Transverse colon (tissue), 4 donors: ENCODE results near the gene FXYD6. TPM values are rescaled to one million over a fixed set of nuclear protein-coding genes. Genes with fewer than 3 reads are reported as not detected.

Experiments used
- DNase-seq: peaks from one replicate; pipeline ENCODE4 v3.0.0-alpha.2; 2019
- H3K27ac ChIP-seq, 4 donors: fragments of 200-600 bp; sonication (generic); 2 replicates each; pipeline ENCODE4 v1.5.1; 2016 to 2018; ENCODE audit warnings: inconsistent platforms in 4 of 4
- H3K27me3 ChIP-seq: fragments of 200-600 bp; sonication (generic); 2 replicates; pipeline ENCODE4 v1.5.1; 2017; ENCODE audit warnings: inconsistent platforms
- H3K36me3 ChIP-seq, 4 donors: fragments of 200-600 bp; sonication (generic); 2 replicates each; pipeline ENCODE4 v1.5.1; 2017 to 2019; ENCODE audit warnings: inconsistent platforms in 4 of 4
- H3K4me1 ChIP-seq, 4 donors: fragments of 200-600 bp; sonication (generic); 2 replicates each; pipeline ENCODE4 v1.5.1; 2017 to 2020; ENCODE audit warnings: inconsistent platforms in 4 of 4
- H3K4me3 ChIP-seq, 4 donors: fragments of 200-600 bp; sonication (generic); 1 replicate in 1 of 4; 2 replicates in 3 of 4; pipeline versions ENCODE4 v1.5.1 to v1.6.1; 2017 to 2019; ENCODE audit warnings: inconsistent platforms in 4 of 4
- H3K9me3 ChIP-seq, 2 donors: fragments of 200-600 bp; sonication (generic); 2 replicates each; pipeline ENCODE4 v1.5.1; 2017 to 2019; ENCODE audit warnings: inconsistent platforms in 2 of 2
- CTCF ChIP-seq, 5 experiments: fragments of 200-600 bp in 3 of 5; fragments of 450-650 bp in 2 of 5; sonication (generic) in 3 of 5; IDR thresholded peaks; 1 replicate in 2 of 5; 2 replicates in 3 of 5; pipeline ENCODE4 v1.5.1; 2016 to 2017; ENCODE audit warnings: antibody characterized with exemption in 5 of 5, inconsistent platforms in 3 of 5, mild to moderate bottlenecking in 2 of 5, moderate library complexity in 1 of 5
- EP300 ChIP-seq: sonication (generic); formaldehyde crosslinking; IDR thresholded peaks from one replicate; pipeline ENCODE4 v1.6.1; 2017; ENCODE audit warnings: antibody characterized with exemption, low read depth
- POLR2A ChIP-seq: fragments of 450-650 bp; IDR thresholded peaks from one replicate; pipeline ENCODE4 v1.6.1; 2016; ENCODE audit warnings: antibody characterized with exemption, mild to moderate bottlenecking, moderate library complexity
- POLR2AphosphoS5 ChIP-seq, 3 donors: sonication (generic); formaldehyde crosslinking; IDR thresholded peaks; one replicate each; pipeline ENCODE4 v1.6.1; 2016; ENCODE audit warnings: antibody characterized with exemption in 3 of 3
- WGBS, 2 donors: methylation state at CpG; one replicate each; pipeline ENCODE4 v1.1.5; 2018; ENCODE audit warnings: low coverage in 1 of 2; 5-methylcytosine and 5-hydroxymethylcytosine counted together
- in situ Hi-C, 4 donors: fragments of 200-750 bp; cut with MboI; loops; one replicate each; pipeline versions ENCODE4 v1.15.0 to v1.15.1; 2017; ENCODE audit warnings: low sequenced_read_pairs in 3 of 4, low pct_ligation_motif_present in 1 of 4, low pct_unique_long_range_greater_than_20kb in 1 of 4
- intact Hi-C: fragments of 100-400 bp; cut with DNase I; formaldehyde crosslinking; loops from one replicate; pipeline ENCODE4 v1.15.1; 2023; ENCODE audit warnings: low total_unique reads
- total RNA-seq, 4 donors: library from RNA; depleted of rRNA; stranded (reverse); fragments of >200 nt; gene quantifications; one replicate each; pipeline ENCODE4 v1.1.0, GENCODE V29; 2016

Gene FXYD6
- total RNA-seq, 4 donors from 2014 or later, result 29.2 to 62.5 (median 46.0) TPM

GRCh38 chr11:117923773-117924172 is 47.3 kb upstream of the FXYD6 start:
- in situ Hi-C loops (no loop called here), intact Hi-C loops (no loop called here)
- 0 to 88% methylated on average over 1 to 7 of the region's 7 CpGs for WGBS, 2 donors
- H3K36me3 ChIP-seq, result no peaks in the 10 kb centered on the region
- H3K4me3 ChIP-seq, result no peak overlapping the region
- H3K27ac ChIP-seq, result no peak overlapping the region
- H3K9me3 ChIP-seq, result no peaks in the 10 kb centered on the region
- H3K27me3 ChIP-seq, result no peaks in the 10 kb centered on the region
- no peak for DNase-seq
- no peaks in the 10 kb centered on the region for H3K4me1 ChIP-seq
- no peak for TF ChIP-seq CTCF (IDR thresholded peaks at IDR 0.05)
- TF ChIP-seq POLR2A, result no peak
- no peak for TF ChIP-seq POLR2AphosphoS5 (IDR thresholded peaks at IDR 0.05)
- no peak for TF ChIP-seq EP300

GRCh38 chr11:117923275-117923674 is 46.8 kb upstream of the FXYD6 start:
- DNase-seq, result no peak
- H3K27ac ChIP-seq, result no peak overlapping the region
- TF ChIP-seq EP300 (no peak), POLR2AphosphoS5 (IDR thresholded peaks at IDR 0.05) (no peak)
- intact Hi-C loops, result no loop called here
- H3K9me3 ChIP-seq, result no peaks in the 10 kb centered on the region
- no peak overlapping the region for H3K4me3 ChIP-seq
- H3K36me3 ChIP-seq, result no peaks in the 10 kb centered on the region
- H3K27me3 ChIP-seq, result no peaks in the 10 kb centered on the region
- in situ Hi-C loops, result no loop called here
- H3K4me1 ChIP-seq, result no peaks in the 10 kb centered on the region
- WGBS, 2 donors, result 84% methylated on average over 4 of the region's 4 CpGs; no CpG with 5 or more reads in 1 of the 2 donors

GRCh38 chr11:117921893-117922292 is 45.4 kb upstream of the FXYD6 start:
- H3K27ac ChIP-seq, result no peak overlapping the region
- no peaks in the 10 kb centered on the region for H3K9me3 ChIP-seq
- no peaks in the 10 kb centered on the region for H3K36me3 ChIP-seq
- 96 to 100% methylated on average over 2 to 5 of the region's 5 CpGs for WGBS, 2 donors
- TF ChIP-seq POLR2A (no peak), POLR2AphosphoS5 (IDR thresholded peaks at IDR 0.05) (no peak), CTCF (IDR thresholded peaks at IDR 0.05) (no peak), EP300 (no peak)
- H3K4me1 ChIP-seq, result no peaks in the 10 kb centered on the region
- H3K4me3 ChIP-seq, result no peak overlapping the region
- no peaks in the 10 kb centered on the region for H3K27me3 ChIP-seq
- no peak for DNase-seq
- in situ Hi-C loops, result no loop called here
- intact Hi-C loops, result no loop called here

DNA sequence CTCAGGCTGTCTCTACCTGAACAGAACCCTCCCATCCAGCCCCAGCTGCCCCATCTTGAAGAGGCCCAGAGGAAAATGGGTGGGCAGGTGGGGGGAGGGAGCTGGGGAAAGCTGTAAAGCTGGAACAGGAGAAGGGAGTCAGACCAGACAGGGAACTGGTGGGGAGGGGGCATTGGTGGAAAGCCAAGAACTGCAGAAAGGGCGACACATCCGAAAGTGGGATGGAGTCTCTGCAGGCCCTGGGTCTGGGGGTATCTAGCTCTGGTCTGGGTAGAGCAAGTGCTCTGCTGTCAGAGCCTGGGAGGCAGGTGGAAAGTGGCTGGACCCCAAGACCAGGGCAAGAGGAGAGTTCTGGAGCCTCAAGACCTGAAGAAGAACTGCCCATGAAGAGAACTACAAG is 45.0 kb upstream of the FXYD6 start:
- no peak for DNase-seq
- Histone ChIP-seq H3K27me3 (no peaks in the 10 kb centered on the region), H3K9me3 (no peaks in the 10 kb centered on the region), H3K4me3 (no peak overlapping the region), H3K27ac (no peak overlapping the region), H3K4me1 (no peaks in the 10 kb centered on the region), H3K36me3 (no peaks in the 10 kb centered on the region)
- intact Hi-C loops, result no loop called here
- WGBS, 2 donors, result 95% methylated on average over 2 of the region's 2 CpGs; no CpG with 5 or more reads in 1 of the 2 donors
- TF ChIP-seq POLR2AphosphoS5 (IDR thresholded peaks at IDR 0.05) (no peak), POLR2A (no peak), EP300 (no peak), CTCF (IDR thresholded peaks at IDR 0.05) (no peak)
- in situ Hi-C loops, result no loop called here

DNA sequence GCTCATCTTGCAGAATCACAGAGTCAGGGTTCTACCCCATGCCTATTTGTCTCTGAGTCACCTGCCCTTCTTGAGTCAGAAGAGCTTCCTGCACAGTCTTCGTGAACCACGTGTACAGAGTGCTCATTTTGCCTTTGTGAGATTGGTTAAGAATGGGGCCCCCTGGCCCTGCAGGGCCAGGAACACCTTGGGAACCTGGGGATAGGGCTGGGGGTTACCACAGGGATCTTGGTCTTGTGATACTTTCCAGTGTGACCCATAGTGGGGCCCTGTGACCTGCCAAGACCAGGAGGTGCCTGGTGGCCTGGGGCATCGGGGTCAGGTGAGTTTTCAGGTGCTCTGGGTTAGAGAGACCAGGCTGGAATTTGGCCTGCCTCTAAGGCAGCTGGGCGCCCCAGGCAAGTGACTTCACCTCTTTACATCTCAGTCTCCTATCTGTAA is 43.3 kb upstream of the FXYD6 start:
- no peaks in the 10 kb centered on the region for H3K9me3 ChIP-seq
- no peaks in the 10 kb centered on the region for H3K27me3 ChIP-seq
- H3K4me3 ChIP-seq, result no peak overlapping the region
- 70% methylated on average over 3 of the region's 4 CpGs; no CpG with 5 or more reads in 1 of the 2 donors for WGBS, 2 donors
- in situ Hi-C loops (no loop called here), intact Hi-C loops (no loop called here)
- no peak for TF ChIP-seq POLR2AphosphoS5 (IDR thresholded peaks at IDR 0.05)
- TF ChIP-seq POLR2A, result no peak
- no peak for TF ChIP-seq EP300
- no peak for TF ChIP-seq CTCF (IDR thresholded peaks at IDR 0.05)
- H3K4me1 ChIP-seq, result no peaks in the 10 kb centered on the region
- no peaks in the 10 kb centered on the region for H3K36me3 ChIP-seq
- DNase-seq, result no peak
- H3K27ac ChIP-seq, result no peak overlapping the region
